Neural progenitor cell (in vitro differentiated cells): ENCODE data around the gene LRFN2. TPM values are rescaled to one million over a fixed set of nuclear protein-coding genes. Genes with fewer than 3 reads are reported as not detected.

ENCODE experiments used
- DNase-seq: peaks from one replicate; pipeline ENCODE4 v3.0.0-alpha.2; 2016; ENCODE audit warnings: low spot score
- H2AFZ ChIP-seq: fragments of 200-600 bp; sonication (generic); replicated peaks from 2 replicates; pipeline ENCODE4 v1.6.1; 2016; ENCODE audit warnings: antibody characterized with exemption
- H3F3A ChIP-seq: fragments of 200-600 bp; sonication (generic); 2 replicates; pipeline ENCODE4 v1.6.1; 2016; ENCODE audit warnings: antibody characterized with exemption, low read depth
- H3K27ac ChIP-seq: fragments of 200-600 bp; sonication (generic); 2 replicates; pipeline ENCODE4 v1.5.1; 2016; ENCODE audit warnings: mild to moderate bottlenecking
- H3K27me3 ChIP-seq: fragments of 200-600 bp; sonication (generic); 2 replicates; pipeline ENCODE4 v1.6.1; 2016; ENCODE audit warnings: mild to moderate bottlenecking, moderate library complexity
- H3K36me3 ChIP-seq: fragments of 200-600 bp; sonication (generic); 2 replicates; pipeline ENCODE4 v1.5.1; 2016
- H3K4me1 ChIP-seq: fragments of 200-600 bp; sonication (generic); 2 replicates; pipeline ENCODE4 v1.6.1; 2016; ENCODE audit warnings: mixed run types
- H3K4me2 ChIP-seq: fragments of 200-600 bp; sonication (generic); 2 replicates; pipeline ENCODE4 v1.6.1; 2016
- H3K4me3 ChIP-seq: fragments of 200-600 bp; sonication (generic); 2 replicates; pipeline ENCODE4 v1.5.1; 2016
- H3K79me2 ChIP-seq: fragments of 200-600 bp; sonication (generic); 2 replicates; pipeline ENCODE4 v1.6.1; 2016; ENCODE audit warnings: low read depth
- H3K9ac ChIP-seq: fragments of 200-600 bp; sonication (generic); 2 replicates; pipeline ENCODE4 v1.6.1; 2016
- H3K9me3 ChIP-seq: fragments of 200-600 bp; sonication (generic); 2 replicates; pipeline ENCODE4 v1.5.1; 2016; ENCODE audit warnings: low read depth
- H4K20me1 ChIP-seq: fragments of 200-600 bp; sonication (generic); 2 replicates; pipeline ENCODE4 v1.6.1; 2016; ENCODE audit warnings: low read depth
- H3K27ac Mint-ChIP-seq: 3 replicates; pipeline ENCODE4 v1.8.0; 2021; ENCODE audit warnings: mixed read lengths
- H3K27me3 Mint-ChIP-seq: 2 replicates; pipeline ENCODE4 v1.8.0; 2022; ENCODE audit warnings: low read depth, mild to moderate bottlenecking, inconsistent platforms, moderate library complexity, mixed read lengths; ENCODE audit not compliant: insufficient read depth
- H3K36me3 Mint-ChIP-seq: 3 replicates; pipeline ENCODE4 v1.8.0; 2021; ENCODE audit warnings: mixed read lengths
- H3K4me1 Mint-ChIP-seq: 3 replicates; pipeline ENCODE4 v1.8.0; 2021; ENCODE audit warnings: mixed read lengths
- H3K4me3 Mint-ChIP-seq: 3 replicates; pipeline ENCODE4 v1.8.0; 2021; ENCODE audit warnings: mild to moderate bottlenecking, moderate library complexity, mixed read lengths
- H3K9me3 Mint-ChIP-seq: 3 replicates; pipeline ENCODE4 v1.8.0; 2020; ENCODE audit warnings: mixed read lengths
- CTCF ChIP-seq: fragments of 200-600 bp; sonication (generic); IDR thresholded peaks from 2 replicates; pipeline ENCODE4 v1.5.1; 2017; ENCODE audit warnings: antibody characterized with exemption, mild to moderate bottlenecking
- EZH2 ChIP-seq: fragments of 200-600 bp; sonication (generic); IDR thresholded peaks from 2 replicates; pipeline ENCODE4 v1.6.1; 2017; ENCODE audit warnings: antibody characterized with exemption, mild to moderate bottlenecking, moderate library complexity
- EZH2phosphoT487 ChIP-seq: fragments of 200-600 bp; sonication (generic); IDR thresholded peaks from 2 replicates; pipeline ENCODE4 v1.6.1; 2017; ENCODE audit warnings: antibody characterized with exemption
- total RNA-seq: library from RNA; depleted of rRNA; stranded (reverse); fragments of >200 nt; gene quantifications from 2 replicates; pipeline ENCODE4 v1.2.3, GENCODE V29; 2015; ENCODE audit warnings: low replicate concordance

Gene LRFN2
- total RNA-seq, 1 donor from 2014 or later, result not detected

DNA sequence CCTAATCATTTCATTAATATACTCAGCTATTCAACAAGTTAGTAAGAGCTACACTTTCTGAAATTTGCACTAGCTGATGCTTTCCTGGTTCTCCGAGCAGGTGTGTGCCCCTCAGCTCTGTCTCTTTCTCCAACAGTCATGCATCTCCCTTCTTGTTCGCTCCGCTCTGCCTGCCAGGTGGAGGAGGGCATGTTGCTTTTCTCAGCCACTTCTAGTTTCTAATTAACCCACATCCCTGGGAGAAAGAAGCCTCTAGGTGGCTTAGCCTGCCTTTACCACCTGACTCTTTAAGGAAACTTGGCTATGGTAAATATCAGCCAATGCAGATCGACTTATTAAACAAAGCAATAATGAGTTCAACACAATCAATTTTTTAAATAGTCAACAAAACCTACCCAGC, 34.2 kb downstream of the LRFN2 start:
- Mint-ChIP-seq H3K4me3 (no peak overlapping the region), H3K4me1 (peaks cover 21% of the 10 kb centered on the region), H3K9me3 (no peaks in the 10 kb centered on the region), H3K36me3 (no peaks in the 10 kb centered on the region), H3K27me3 (peaks cover 2% of the 10 kb centered on the region), H3K27ac (no peak overlapping the region)
- H2AFZ ChIP-seq, result no peak overlapping the region
- H3K9me3 ChIP-seq, result no peaks in the 10 kb centered on the region
- H3F3A ChIP-seq, result no peaks in the 10 kb centered on the region
- H3K27me3 ChIP-seq, result no peaks in the 10 kb centered on the region
- no peaks in the 10 kb centered on the region for H3K36me3 ChIP-seq
- H3K4me3 ChIP-seq, result no peak overlapping the region
- H3K9ac ChIP-seq, result no peak overlapping the region
- H3K27ac ChIP-seq, result no peak overlapping the region
- no peaks in the 10 kb centered on the region for H4K20me1 ChIP-seq
- H3K4me2 ChIP-seq, result no peak overlapping the region
- no peak for DNase-seq
- no peaks in the 10 kb centered on the region for H3K79me2 ChIP-seq
- peaks cover 12% of the 10 kb centered on the region for H3K4me1 ChIP-seq
- TF ChIP-seq CTCF (no peak), EZH2phosphoT487 (no peak), EZH2 (no peak)

GRCh38 chr6:40551966-40552505, 35.1 kb downstream of the LRFN2 start:
- no peaks in the 10 kb centered on the region for H3K9me3 ChIP-seq
- no peak overlapping the region for H3K27ac ChIP-seq
- TF ChIP-seq EZH2phosphoT487, result no peak
- no peak for TF ChIP-seq EZH2
- no peak for TF ChIP-seq CTCF
- peaks cover 21% of the 10 kb centered on the region for H3K4me1 Mint-ChIP-seq
- DNase-seq, result no peak
- no peak overlapping the region for H3K27ac Mint-ChIP-seq
- no peaks in the 10 kb centered on the region for H3K27me3 ChIP-seq
- H3K27me3 Mint-ChIP-seq, result no peaks in the 10 kb centered on the region
- H3K4me1 ChIP-seq, result peaks cover 12% of the 10 kb centered on the region
- H3K4me2 ChIP-seq, result no peak overlapping the region
- no peak overlapping the region for H3K9ac ChIP-seq
- H2AFZ ChIP-seq, result no peak overlapping the region
- no peak overlapping the region for H3K4me3 ChIP-seq
- H3F3A ChIP-seq, result no peaks in the 10 kb centered on the region
- no peaks in the 10 kb centered on the region for H4K20me1 ChIP-seq
- H3K36me3 ChIP-seq, result no peaks in the 10 kb centered on the region
- no peaks in the 10 kb centered on the region for H3K9me3 Mint-ChIP-seq
- no peaks in the 10 kb centered on the region for H3K36me3 Mint-ChIP-seq
- H3K4me3 Mint-ChIP-seq, result no peak overlapping the region
- no peaks in the 10 kb centered on the region for H3K79me2 ChIP-seq

DNA sequence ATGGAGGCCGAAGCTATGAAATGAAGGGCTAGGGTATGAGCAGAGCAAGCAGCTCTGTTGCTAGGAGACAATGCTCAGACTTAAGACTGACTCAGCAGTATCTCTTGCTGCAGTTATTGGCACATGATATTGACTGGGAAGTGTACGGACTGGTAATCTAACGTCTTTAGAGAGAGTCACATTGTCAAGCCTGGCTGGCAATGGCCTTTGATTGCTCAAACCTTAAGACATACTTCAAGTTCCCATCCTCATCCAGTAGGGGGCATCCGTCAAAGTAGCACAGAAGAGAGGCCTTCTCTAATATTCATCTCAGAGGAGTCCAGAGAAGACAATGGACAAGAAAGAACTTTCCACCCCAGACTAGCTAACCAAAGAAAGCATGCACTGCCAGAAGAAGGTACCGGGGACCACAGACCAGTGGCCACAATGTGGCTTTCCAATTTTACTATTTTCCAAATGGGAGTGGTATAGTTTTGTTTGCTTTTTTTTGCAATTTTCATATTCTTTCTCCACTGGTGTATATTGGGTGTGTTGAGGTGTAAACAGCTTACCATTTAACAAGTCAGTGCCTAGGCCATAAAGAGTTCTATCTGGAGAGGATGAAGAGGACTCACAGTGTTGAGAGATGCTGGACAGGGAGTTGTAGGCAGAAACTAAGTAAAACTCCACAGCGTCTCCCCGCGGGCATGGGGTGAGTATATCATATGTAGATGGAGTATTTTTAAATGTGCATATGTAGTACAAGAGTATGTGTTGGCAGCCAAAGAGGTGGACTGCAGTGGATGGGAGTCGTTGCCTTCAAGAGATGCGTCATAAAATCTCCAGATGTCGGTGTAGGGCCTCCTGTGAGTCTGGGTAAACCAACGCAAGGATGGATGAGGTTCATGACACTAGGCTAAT, 36.7 kb downstream of the LRFN2 start:
- Histone ChIP-seq H3F3A (no peaks in the 10 kb centered on the region), H3K79me2 (no peaks in the 10 kb centered on the region), H2AFZ (no peak overlapping the region), H3K4me3 (no peak overlapping the region), H4K20me1 (no peaks in the 10 kb centered on the region), H3K9ac (no peak overlapping the region), H3K36me3 (no peaks in the 10 kb centered on the region), H3K4me1 (peaks cover 13% of the 10 kb centered on the region), H3K27me3 (no peaks in the 10 kb centered on the region), H3K4me2 (no peak overlapping the region), H3K9me3 (no peaks in the 10 kb centered on the region), H3K27ac (no peak overlapping the region)
- Mint-ChIP-seq H3K27me3 (no peaks in the 10 kb centered on the region), H3K36me3 (no peaks in the 10 kb centered on the region), H3K4me3 (no peak overlapping the region), H3K27ac (no peak overlapping the region), H3K4me1 (peaks cover 21% of the 10 kb centered on the region), H3K9me3 (no peaks in the 10 kb centered on the region)
- TF ChIP-seq EZH2 (no peak), EZH2phosphoT487 (no peak), CTCF (peak; percentile 76)
- DNase-seq, result peak; percentile 66
